ENCODE results near the gene FST.

FST gene

DNA sequence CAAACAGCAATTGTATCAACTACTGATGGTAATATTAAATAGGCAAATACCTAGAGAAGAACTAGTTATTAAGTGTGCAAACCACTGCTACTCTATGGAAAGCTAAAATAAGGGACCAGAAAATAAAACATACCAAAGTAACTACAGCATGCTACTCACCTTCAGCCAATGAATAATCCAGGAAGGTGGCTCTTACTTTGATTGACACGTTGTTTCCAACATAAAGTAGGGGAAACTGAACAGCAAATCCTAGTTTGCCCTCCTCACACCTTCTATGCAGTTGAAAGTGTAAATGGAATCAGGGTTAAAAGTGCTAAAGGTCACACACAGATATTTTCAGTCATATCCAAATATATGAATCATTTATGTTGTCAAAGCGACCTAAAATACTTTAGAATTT, 5.1 kb upstream of the FST start:
- no peak for DNase-seq

DNA sequence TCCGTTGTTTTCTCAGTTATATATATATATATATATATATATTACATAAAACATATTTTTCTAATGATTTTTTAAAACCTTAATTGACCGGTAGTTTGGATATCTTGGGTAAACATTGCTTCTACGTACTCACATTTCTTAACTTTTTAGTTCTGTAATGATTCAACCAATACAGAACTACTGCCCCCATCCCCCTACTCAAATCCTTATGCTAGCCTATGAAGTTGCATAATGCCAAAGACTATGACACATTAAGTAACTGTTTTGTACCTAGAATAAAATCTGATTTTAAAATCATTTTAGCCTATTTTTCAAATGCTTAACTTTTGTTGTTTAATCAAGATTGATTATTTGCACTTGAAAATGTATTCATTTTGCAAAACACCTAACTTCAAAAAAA, 4.4 kb upstream of the FST start:
- no peak for DNase-seq

DNA sequence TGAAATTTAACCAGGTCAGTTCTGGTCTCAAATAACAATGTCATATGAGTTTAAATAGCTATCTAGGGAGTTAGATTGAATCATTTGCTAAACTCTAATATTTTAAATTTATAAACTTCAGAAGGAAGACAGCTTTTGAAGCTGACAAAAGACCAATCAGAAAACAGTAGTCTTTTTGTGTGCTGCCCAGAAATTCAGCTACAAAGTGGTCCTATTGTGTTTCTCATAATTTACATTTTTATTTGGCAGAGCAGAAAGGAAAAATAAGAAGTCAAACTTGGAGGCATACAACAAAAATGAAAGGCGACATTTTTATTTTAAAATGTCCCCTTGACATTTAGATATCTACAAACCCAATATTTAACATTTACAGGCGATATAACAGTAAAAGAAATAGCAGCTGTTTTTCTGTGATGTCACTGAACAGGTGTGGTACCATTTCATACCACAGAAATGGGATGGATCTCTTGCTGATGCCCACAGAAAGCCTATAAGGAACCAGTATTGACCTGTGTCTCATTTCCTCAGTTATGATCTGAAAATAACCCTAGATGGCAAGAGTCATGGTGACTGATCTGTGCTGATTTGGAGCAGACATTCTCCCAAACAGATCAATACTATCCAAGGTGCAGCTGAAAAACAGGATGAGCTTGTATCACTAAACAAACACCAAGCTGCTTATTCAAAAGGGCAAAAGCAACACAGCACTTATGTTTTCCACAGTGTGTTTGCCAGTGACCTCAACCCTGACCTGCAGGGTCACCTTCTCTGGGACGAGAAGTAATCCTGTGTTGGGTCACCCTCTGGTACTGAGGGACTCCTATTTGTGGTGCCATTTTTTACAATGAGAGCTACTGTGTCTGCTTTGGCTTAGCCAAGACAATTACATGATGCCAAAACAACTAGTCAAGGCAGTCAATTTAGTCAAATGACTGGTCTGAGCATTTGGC, 3.6 kb upstream of the FST start:
- no peak for DNase-seq

DNA sequence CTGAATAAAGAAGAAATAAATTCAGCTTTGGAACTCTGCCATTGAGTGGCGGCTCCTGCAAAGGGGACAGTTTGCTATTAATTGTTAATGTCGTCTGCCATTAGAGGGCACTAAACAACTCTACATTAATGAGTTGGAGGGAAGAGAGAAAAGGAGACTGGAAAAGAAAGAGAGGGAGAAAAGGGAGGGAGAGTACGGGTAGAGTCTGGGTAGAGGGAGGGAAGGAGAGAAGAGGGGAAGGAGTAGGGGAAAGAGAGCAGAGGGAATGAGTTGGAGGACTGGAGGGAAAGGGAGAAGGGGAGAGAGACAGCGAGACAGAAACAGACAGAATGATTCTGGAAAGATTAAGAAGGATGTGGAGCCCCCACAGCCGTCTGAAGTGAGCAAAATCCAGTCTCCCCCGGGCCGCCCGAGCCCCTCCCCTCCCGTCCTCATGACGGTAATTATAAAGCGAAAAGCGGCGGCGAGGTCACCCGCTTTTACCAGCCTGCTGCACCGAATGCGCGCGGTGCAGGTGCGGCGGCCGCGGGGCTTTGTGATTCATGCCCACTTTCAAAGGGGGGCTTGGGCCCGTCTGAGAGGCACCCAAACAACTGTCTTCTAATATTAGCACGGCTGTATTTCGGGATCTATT, 1.9 kb upstream of the FST start:
- DNase-seq: peak; percentile 52

DNA sequence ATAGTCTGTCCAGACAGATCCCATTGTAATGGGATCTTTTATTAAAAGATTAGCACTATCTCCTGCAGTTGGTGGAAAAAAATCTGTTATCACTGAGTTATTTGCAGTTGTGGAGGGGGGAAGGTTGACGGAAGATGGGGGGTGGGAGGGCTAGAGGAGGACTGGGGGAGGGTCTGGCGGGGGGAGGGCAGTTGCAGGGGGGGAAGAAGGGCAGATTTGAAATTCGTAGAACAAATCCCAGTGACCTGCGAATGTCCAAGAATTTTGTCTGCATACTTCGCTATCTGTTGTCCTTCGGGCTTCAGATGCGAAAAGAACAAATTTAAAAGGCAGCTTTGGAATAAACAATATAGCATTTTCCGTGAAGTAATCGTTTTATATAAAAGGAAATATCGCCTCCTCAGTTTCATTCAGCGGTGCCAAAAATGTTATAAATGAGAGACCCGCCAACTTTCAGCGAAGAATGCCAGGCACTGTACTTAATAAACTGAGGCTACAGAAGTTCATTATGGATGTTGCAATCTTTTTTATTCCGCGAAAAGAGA, 1.3 kb upstream of the FST start:
- DNase-seq: no peak

DNA sequence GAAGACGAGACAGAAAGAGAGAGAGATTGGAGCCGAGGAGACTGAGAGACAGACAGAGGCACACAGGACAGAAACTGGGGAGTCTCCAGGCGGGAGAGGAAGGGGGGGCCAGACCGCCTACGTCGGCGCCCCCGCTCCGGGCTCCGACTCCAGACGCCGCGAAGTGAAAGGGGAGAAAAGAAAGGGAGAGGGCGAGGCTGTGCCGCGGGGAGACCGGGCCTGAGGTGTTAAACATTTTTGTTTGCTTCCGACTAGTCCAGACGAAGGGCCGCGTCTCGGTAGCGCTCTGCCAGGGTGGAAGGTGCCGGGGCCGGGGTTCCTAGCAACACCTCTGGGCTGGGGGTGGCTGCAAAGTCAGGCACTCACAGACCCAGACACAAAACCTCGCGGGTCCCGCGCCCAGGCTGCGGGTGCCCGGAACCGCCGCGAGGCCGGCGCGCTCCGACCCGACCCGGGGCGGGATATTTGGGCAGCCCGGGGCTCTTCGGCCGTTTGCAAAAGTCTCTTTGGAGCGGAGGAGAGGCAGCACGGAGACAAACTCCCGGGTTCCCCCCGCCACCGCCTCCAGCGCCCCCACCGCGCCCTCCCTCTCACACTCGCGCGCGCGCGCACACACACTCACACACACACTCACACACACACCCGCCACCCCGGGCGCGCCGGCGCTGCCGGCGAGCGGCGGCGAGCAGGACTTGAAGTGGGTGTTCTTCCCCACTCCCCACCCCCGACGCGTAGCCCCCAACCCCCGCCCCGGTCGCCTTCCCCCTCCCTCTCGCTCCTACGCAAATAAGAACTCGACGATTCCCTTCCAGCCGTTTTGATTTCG, 626 bp upstream of the FST start:
- DNase-seq: peak; percentile 87

DNA sequence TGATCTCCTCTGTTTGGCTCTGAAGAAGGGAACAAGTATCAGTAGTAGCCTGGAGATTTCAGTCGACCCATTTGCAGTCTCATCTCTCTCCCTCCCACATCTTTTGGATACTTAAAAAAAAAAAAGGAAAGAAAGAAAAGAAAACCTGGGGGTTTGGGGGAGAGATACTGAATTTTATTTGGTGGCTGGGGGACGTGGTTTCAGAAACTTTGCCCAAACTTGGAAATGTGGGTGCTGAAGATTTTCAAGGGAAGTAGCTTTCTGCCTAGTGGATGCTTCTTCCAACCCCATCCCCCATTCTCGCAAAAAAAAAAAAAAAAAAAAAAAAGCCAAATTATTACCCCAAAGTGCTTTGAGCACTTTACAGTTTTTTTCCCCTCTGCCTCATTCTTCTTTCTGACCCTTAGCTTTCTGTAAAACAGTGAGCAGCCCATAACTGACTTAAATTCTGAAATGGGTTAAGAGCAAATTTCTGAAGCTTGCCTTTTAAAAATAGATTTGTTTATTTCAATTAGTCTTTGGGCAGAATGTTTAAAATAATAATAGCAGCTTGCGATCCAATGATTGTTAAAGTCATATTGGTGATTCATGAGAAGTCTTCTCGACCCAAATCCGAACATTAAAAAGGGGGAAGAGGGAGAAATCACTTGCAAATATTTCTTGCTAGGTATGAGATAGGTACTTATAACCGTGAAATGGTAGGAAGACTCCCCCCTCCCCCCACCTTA, 894 bp downstream of the FST start:
- DNase-seq: no peak

DNA sequence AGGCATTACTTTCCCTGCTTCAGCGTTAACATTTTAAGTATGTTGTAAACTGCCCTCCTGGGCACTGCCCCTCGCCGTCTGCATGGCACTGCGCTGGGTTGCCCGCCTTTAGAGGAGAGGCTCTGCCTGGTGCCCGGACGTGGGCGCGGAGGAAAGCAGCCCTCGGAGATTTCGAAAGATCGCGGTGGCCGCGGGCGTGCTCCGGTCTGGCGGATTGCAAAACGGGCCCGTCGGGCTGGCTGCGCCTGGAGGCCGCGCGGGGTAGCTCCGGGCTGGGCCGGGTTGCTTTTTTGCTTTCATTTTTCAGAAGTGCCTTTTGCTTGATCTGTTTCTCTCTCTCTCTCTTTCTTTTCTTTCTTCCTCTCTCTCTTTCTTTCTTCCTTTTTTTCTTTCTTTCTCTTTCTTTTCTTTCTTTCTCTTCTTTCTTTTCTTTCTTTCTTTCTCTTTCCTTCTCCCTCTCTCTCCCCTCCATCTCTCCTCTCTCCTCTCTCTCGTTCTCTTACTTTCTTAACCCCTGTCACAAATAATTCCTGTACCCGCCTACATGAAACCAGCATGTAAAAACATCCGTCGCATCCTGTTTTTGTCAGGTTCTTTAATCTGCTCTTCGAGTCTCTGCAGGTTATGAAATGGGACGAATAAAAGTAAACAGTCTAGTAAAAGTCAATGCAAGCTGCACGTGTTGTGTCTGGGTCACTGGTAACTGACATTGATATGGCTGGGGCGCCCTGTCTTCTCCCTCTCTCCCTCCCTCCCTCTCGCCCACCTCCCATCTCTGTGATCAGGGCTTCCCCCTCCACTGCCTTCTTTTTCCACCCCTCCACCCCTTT, 1.7 kb downstream of the FST start:
- peak; percentile 77 for DNase-seq

DNA sequence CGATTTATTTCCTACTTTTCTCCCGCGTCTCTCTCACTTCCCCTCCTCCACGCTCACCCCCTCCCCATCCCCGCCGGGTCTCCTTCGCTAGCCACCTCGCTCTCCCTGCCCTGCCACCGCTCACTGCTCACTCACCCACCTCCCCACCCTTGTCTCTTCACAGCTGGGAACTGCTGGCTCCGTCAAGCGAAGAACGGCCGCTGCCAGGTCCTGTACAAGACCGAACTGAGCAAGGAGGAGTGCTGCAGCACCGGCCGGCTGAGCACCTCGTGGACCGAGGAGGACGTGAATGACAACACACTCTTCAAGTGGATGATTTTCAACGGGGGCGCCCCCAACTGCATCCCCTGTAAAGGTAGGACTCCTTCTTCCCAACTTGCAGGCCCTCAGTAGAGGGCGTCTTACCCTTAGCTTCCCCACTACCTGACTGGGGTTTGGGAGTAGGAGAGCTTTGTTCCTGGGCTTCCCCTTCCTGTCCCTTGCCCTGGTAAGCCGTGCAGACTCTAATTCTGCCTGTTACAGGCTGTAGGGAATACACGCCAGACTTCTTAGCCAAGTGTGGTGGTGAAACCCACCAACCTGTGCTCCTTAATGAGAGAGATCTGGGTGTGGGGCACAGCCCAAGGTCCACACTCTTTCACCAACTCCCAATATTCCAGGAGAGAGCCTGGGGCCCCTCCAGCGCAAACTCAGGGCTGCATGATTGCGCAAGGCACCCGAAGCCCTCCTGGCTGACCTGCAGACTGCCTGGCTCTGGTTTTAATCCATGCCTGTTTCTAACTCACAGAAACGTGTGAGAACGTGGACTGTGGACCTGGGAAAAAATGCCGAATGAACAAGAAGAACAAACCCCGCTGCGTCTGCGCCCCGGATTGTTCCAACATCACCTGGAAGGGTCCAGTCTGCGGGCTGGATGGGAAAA, 2.5 kb downstream of the FST start:
- DNase-seq: peak; percentile 55

DNA sequence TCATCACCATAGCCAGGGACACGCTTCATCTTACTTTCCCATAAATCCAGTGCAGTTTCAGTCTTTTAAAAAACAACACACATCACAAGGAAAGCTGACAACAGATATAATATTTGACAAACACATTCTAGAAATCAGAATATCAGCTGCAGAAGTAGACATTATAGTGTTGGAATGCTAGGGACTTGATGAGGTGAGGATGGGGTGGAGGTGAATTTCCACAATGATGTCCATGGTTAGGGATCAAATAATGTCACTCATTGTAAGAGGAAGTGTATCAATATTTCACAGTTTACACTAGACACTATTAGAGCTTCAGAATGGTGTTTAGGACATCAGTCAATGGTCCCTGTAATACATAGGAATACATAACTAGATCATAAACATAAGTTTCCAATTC, 7.0 kb downstream of the FST start:
- no peak for DNase-seq

DNA sequence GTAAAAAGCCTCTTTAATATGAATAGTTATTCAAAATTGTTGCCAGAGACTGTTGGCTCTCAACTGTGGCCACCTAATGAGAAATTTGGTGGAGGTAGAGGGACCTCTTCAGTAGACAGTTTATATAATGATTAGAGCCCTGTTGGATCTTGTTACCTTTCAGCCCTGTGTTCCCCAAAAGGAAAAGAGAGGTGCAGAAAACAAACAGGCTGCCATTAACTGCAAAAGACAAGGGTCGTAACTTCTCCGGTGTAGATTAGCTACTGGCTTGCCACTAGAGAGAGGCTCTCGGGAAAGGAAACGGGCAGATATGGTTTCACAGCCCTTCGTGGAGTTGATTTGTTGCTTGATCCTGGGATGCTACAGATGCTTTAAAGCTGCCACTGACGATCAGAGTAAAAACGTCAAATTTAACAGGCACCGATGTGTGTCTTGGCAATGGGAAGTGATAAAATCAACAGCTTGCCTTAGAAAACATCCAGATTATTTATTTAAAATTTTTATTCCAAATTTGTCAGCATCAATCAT, 7.8 kb downstream of the FST start:
- DNase-seq: no peak

DNA sequence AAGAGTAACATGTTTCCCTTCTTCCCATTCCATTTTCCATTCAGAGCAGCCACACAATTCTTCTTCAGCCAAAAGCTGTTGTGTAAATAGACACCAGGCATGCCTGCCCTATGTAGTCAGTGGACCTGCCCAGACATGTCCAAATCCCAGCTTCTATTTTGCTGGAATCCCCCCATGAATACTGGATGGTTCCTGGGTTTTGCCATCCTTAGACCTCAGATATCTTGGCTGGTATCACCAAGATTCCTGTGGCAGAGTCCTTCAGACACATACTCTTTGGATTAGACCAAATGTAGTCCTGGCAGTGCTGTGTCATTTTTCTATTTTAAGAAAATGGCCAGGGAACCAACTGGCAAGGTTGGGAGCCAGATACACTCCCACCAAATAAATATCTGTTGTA, 10.3 kb downstream of the FST start:
- DNase-seq: no peak

DNA sequence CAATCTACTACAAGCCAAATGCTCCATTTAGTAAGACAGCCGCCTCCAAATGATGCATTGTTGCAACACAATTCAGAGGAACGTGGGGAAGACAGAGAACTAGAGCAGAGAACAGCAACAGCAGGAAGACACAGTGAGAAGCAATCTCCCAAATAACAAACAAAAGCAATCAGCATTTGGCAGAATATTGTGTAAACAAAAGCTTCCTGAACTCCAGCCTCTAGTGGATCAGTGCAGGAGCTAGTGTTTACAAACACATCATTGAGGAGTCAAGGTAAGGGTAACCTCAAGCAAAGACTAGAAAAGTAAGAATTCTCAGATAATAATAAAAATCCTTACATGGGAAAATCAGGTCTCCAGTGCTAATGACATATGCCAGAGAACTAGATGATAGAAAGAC, 20.6 kb downstream of the FST start:
- DNase-seq: no peak

DNA sequence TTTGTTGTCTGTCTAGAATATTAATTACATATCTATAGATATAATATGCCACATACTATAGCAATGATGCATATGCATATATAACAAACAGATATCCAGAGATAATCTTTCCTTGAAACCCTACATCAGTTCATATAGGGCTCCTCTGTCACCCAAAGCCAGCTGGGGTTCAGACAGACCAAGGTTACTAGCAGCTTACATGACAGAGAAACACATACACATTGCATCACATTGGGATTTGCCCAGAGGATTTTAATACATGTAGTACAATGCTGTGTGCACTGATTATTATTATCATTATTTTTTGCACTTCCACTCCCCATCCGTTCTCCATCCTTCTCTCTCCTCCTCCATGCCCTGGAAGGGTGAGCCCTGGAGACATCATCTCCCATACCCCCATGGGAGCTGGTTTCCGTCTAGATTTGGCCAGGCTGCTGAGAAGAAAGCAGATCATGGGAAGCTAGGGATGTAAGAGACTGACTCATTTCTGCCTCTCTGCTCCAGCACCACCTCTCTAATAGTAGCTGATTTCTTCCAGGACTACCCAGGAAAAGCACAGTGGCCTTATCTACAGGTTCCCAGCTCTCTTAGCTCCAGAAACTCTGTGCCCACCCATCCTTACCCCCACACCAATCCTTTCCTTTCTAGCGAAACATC, 23.3 kb downstream of the FST start:
- no peak for DNase-seq

DNA sequence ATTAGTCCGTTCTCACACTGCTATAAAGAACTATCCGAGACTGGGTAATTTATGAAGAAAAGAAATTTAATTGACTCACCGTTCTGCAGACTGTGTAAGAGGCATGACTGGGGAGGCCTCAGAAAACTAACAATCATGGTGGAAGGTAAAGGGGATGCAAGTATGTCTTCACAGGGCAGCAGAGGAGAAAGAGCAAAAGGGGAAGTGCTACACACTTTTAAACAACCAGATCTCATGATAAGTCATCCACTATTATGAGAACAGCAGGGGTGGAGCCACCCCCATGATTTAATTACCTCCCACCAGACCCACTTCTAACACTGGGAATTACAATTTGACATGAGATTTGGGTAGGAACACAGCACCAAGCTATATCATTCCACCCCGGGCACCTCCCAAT, 26.6 kb downstream of the FST start:
- DNase-seq: no peak

DNA sequence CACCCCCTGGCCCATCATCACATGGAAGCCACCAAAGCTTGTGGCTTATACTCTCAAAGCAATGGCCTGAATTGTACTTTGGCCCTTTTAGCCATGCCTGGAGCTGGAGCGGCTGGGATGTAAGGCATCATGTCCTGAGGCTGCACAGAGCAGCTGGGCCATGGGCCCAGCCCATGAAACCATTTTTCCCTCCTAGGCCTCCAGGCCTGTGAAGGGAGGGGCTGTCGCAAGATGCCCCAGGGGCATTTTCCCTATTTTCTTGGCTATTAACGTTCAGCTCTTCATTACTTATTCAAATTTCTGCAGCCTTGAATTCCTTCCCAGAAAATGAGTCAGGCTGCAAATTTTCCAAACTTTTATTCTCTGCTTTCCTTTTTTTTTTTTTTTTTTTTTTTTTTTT, 27.7 kb downstream of the FST start:
- no peak for DNase-seq

DNA sequence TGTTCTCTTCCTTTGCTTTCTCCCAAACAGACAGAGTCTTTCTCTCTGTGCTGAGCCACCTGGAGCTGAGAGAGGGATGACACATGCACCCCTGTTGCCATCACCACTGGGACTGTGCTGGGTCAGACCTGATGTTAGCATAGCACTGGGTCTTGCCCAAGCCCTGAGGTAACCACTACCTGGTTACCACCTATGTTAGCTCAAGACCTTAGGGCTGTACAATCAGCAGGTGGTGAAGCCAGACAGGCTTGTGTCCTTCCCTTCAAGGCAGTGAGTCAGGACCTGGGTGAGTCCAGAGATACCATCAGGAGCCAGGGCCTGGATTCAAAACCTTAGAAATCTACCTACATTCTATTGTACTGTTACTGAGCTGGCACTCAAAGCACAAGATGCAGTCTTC, 32.1 kb downstream of the FST start:
- DNase-seq: no peak

DNA sequence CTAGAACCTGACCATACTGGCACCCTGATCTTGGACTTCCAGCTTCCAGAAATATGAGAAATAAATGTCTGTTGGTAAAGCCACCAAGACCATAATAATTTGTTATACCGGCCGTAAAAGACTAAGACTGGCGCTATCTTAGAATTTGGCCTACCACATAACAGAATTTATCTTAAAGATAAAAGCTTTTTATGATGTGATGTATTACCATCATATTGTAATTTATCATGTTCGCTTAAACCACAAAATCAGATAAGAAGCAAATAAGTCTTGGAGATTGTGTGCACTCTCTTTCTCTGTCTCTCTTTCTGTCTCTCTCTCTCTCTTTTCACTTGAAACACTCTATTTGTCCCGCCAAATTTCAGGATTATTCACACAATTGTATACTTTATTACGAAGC, 35.6 kb downstream of the FST start:
- DNase-seq: no peak

DNA sequence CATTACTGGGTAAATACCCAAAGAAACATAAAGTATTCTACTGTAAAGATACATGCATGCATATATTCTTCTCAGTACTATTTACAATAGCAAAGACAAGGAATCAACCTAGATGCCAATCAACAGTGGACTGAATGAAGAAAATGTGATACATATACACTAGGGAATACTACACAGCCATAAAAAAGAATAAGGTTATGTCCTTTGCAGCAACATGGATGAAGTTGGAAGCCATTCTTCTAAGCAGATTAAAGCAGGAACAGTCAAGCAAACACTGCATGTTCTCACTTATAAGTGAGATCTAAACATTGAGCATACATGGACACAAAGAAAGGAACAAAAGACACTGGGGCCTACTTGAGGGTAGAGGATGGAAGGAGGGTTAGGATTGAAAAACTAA, 40.4 kb downstream of the FST start:
- DNase-seq: no peak
